SK-N-DZ (cell line): Measurements from ENCODE around the gene PTGES.

ENCODE experiments used
- DNase-seq: peaks from one replicate; pipeline ENCODE4 v3.0.0-alpha.2; 2015; ENCODE audit warnings: low spot score

PTGES gene

DNA sequence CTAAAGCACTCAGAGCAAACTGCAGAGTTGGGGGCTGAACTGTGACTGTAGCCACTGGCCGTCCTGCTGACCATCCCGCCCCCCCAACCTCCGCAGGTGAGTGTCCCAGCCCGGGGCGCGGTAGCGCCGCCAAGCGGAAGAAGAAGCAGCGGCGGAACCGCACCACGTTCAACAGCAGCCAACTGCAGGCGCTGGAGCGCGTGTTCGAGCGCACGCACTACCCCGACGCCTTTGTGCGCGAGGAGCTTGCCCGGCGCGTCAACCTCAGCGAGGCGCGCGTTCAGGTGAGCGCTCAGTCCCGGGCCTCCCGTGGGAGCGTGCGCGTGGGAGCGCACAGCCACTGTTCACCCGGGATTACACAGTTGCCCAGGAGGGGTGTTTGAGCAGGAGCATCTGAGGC lies 33.7 kb downstream of the PTGES start:
- DNase-seq: no peak

- no peak for DNase-seq
Measured at GRCh38 chr9:129718647-129719046, 34.2 kb downstream of the PTGES start.

DNA sequence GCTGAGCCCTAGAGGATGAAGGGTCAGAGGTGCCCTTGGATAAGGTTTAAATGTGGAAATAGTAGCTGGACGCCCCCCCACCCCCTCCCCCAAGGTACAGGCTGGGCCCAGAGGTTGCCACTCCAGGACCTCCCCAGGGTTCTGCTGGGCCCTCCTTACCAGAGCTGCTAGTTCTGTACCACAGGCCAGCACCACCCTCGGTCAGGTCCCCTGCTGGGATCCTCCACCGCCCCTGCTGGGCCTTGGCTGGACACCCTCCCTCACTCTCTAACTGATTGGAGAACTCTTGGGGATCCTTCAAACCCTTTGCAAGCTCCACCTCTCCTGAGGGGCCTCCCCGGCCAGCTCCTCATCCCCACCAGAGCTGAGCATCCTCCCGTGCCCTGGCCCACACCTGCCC lies 34.9 kb downstream of the PTGES start:
- DNase-seq: no peak

DNA sequence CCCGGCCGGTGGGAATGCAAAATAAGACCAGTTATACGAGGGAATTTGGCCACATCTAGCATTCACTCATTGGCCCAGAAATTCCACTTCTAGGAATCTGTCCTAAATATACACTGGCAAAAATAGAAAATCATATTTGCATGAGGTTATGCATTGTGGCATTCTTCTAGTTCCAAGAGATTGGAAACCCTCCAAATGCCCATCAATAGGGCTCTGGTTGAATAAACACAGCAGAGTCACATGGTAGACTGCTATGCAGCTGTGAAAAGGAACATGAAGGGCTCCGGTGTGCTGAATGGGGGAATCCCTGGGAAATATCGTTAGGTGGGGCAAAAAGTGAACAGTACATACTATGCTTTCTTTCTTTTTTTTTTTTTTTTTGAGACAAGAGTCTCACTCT lies 36.8 kb downstream of the PTGES start:
- no peak for DNase-seq

- no peak for DNase-seq
Measured at GRCh38 chr9:129714511-129715061, 38.3 kb downstream of the PTGES start.

GRCh38 chr9:129713402-129713679 lies 39.5 kb downstream of the PTGES start:
- no peak for DNase-seq

DNA sequence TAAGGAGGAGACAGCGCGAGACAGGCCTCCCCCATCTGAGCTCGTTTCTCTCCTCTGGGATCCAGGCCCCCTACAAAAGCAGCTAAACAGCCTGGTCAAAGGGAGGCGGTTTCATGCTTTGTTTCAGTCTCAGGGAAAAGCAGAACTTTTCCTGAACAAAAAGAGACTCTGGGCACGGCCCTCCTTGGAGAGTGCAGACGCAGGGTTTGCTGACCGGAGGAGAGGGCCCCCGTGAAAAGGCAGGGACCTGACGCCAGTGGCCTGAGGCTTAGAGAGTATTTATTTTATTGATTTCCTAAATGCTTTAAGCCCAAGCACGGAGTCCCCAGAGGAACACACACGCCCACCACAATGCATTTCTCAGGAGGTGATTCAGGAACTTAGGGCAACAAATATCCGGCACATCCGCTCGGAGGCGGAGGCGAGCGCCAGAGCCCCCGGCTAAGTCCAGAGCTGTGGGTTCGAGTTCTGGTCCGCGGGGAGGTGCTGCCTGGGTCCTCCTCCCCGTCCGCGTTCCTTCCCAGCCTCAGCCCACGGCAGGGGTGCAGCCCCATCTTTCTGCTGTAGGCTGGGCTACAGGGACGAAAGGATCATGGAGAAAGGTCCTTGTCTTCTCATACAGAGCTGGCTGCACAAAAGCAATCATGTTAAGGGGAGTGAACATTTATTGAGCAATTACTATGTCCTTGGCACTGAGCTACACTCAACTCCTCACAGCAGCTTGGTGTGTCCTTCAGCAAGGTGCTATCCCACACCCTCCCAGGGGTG lies 40.0 kb downstream of the PTGES start:
- DNase-seq: no peak

DNA sequence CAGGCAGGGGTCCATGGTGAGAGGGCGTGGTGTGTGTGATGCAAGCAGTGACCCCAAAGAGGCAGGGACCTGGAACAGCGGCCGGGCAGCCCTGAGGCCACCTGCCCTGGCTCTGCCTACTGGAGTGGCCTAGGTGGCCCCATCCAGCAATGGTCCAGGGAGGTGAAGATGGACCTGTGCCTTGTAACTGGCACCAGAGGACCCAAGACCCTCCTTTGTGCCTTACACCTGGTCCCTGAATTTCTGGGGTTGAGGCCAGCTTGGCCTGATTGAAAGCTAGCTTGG lies 42.7 kb downstream of the PTGES start:
- DNase-seq: no peak

- no peak for DNase-seq
Measured at GRCh38 chr9:129709438-129710168, 43.2 kb downstream of the PTGES start.

DNA sequence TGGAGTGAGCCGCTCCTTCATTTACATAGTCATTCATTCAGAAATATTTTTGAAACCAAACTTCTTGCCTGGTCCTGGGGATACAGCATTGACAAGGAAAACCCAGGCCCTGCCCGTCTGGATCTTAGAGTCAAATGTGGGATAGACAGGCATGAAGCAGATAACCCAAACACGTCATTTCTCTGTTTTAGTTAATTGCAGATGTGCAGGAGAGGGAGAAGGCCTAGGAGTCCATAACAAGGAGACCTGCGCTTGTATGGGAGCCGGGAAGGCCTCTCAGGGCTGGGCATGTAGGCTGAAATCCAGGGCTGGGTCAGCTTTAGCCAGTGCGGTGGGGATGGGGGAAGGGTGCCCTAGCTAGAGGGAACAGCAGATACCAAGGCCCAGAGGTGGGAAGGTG lies 44.0 kb downstream of the PTGES start:
- no peak for DNase-seq

DNA sequence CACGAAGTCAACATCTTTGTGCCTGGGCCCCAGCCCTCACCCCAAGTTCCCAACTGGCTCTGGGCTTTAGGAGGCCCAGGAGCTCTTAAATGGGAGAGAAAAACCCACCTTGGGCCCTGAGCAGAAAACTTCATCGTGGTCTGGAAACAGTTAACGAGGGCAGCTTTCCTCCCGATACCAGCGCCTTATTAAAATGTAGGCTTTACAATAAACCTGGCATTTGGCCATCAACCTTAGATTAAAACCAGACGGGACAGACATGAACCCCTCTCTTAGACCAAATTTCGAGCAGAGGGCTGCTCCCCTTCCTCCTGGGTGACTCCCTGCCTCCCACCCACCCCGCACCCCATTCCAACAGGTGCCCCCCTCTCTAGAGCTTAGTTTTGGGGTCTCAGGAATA lies 48.0 kb downstream of the PTGES start:
- no peak for DNase-seq

- no peak for DNase-seq
Measured at GRCh38 chr9:129703667-129704355, 49.0 kb downstream of the PTGES start.

- DNase-seq: no peak
Measured at GRCh38 chr9:129702589-129703520, 50.0 kb downstream of the PTGES start.

DNA sequence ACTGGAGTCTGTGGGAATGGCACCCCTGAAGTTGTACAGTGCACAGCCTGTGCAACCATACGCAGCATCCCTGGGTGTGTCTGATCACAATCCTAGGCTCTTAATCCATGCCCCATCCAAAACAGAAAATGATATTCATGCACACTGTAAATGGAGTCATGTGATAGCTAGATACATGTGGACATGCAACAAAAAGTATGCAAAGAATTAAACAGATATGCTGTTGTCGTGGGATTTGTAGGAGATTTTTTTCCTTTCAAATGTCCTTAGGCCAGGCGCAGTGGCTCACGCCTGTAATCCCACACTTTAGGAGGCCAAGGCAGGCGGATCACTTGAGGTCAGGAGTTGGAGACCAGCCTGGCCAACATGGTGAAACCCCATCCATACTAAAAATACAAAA lies 51.3 kb downstream of the PTGES start:
- no peak for DNase-seq

DNA sequence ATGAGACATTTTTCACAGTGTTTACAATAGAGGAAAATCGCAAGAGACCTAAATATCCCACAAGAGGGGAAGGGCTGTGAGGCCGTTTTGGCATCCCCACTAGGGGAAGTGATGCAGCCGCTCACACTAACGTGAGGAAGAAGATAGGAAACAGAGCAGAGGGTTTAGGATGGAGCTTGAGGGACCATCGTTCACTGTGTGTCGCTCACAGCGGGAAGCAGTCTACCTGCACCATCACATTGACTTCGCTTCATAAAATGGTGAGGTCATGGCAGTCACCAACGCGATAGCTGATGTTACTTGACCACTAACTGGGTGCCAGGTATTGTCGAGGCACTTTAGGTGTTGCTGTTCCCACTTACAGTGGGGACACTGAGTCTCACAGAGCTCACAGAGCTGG lies 51.8 kb downstream of the PTGES start:
- DNase-seq: no peak

DNA sequence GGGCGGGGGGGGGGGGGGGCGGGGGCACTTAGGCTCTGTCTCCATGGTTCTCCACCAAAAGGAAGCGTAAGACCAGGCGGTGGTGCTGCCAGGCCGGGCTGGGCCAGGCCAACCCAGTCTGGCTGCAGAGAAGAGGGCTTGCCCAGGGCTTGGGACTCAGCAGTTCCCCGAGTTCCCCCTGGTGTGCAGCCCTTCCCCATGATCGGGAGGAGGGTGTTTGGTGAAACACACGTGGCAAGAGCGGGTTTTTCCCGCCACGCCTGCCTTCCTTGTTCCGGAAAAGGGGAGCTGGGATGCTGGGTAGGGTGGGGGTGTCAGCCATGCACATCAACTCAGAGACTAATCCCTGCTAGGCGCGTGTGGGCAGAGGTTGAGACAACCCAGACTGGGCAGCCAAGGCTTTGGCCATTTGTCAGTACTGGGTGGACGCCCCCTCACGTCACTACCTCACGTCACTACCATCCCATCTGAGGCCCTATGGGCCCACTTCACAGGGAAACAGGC lies 54.5 kb downstream of the PTGES start:
- no peak for DNase-seq

DNA sequence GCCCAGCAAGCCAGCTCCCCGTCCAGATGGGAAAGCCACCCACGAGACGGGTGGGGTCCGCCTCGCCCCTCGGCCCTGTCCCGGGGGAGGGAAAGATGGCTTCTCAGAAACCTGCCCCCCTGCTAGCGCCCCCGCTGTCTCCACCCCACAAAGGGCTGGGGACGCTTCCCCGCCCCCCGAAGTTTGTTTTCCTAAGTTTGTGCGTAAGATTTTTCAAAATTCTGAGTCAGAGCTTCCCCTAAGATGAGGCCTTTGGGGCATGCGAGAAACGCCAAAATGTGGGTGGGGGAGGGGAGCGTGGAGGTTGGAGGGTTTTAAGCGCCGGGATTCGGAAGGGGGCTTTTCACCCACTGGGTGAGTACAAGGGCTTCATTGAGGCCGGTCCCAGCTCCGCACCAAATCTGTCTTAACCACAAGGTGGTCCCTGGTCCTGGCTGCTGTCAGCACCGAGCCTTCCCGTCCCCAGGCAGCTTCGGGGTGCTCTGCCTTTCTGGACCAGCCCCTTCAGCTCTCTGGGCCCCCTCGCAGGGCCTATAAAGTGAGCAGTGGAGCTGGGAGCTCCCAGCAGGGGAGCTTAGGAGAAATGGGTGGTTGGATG lies 55.1 kb downstream of the PTGES start:
- DNase-seq: no peak

DNA sequence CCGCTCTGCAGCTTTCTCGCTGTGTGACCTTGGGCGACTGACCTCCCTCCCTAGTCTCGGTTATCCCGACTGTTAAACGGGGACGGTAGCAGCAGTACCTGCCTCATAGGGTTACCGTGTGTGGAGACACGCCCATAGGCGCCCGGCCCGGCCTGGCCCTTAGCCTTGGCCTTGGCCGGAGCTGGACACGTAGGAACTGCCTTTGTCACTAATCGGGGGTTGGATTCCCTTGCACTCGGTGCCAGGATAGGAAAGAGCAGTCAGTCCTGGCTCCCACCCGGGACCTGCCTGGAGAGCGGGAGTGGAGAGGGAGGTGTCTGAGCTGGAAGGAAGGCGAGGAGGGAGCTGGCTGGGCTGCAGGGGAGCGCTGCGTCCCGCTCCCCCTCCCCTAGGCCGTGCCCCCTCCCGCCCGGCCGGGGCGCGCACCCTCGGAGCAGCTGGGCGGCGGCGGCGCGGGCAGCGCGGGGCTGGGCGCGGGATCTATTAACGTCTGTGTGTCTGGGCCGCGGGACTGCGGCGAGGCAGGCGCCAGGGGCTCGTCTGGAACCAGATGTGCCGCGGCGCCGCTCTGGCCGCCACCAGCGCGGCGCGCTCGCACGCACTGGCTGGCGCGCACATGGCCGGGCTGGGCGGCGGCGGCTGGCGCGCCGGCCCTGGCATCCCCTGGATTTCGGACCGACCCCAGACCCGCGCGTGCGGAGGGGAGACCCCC lies 55.7 kb downstream of the PTGES start:
- peak; percentile 44 for DNase-seq

DNA sequence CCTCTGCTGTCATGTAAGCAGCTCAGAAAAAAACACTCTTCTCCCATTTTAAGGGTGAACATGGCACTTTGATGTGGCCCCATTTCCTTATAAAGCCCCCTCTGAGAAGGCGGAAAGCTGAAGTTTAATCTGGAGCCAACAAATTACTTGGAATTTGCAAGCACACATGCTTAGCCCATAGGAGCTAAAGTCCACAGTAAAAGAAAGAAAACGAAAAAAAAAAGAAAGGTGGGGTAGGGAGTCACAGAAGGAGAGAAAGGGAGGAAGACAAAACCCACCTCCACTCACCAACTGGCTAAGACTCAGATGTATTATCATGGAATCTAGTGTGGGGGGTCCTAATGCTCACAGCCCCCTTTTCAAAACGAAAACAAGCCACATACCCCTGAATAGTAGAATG lies 57.0 kb downstream of the PTGES start:
- DNase-seq: no peak

GRCh38 chr9:129694243-129694646 lies 58.6 kb downstream of the PTGES start:
- no peak for DNase-seq

- no peak for DNase-seq
Measured at GRCh38 chr9:129693741-129694140, 59.1 kb downstream of the PTGES start.
